NCI-H2081 (cell line): Measurements from ENCODE around the gene ABCF2.

ENCODE experiments used
- DNase-seq, 2 experiments: peaks; one replicate each; lab custom pipeline; 2025; lab: John Stamatoyannopoulos, UW

Gene ABCF2

DNA sequence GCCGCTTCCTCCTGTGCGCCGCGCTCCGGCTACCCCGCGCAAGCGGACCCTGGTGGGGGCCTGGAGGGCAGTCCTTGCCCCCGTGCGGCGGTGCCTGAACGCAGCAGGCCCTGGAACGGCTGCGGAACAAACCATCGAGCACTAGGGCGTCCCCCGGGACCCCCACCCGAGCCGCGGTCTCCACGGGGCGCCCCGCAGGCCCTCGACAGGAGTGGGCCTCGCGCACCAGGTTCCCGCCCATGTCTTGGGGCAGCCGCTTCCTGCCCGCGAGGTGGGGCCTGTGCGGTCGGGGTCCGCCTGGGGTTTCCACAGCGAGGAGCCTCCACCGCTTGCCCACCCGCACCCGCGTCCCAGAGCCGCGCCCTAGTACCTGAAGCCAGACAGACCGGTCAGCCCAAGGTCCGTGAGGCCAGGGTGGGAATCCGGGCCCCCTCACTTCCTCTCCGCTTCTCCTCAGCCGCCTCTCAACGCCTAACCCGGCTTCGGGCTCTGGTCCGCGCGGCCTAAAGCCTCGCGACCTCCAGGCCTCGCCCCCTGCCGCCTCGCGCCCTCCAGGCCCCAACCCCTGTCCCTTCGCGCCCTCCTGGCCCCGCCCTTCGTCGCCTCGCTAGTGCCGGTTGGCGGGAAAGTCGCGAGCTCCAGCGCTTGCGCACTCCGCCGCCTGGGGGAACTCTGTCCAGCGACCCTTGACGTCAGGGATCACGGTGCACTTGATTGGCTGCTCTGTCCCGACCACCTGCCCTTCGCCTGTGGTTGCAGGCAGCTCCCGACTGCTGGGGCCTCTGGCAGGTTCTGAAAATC lies 52.6 kb downstream of the ABCF2 start:
- DNase-seq, result no peak

DNA sequence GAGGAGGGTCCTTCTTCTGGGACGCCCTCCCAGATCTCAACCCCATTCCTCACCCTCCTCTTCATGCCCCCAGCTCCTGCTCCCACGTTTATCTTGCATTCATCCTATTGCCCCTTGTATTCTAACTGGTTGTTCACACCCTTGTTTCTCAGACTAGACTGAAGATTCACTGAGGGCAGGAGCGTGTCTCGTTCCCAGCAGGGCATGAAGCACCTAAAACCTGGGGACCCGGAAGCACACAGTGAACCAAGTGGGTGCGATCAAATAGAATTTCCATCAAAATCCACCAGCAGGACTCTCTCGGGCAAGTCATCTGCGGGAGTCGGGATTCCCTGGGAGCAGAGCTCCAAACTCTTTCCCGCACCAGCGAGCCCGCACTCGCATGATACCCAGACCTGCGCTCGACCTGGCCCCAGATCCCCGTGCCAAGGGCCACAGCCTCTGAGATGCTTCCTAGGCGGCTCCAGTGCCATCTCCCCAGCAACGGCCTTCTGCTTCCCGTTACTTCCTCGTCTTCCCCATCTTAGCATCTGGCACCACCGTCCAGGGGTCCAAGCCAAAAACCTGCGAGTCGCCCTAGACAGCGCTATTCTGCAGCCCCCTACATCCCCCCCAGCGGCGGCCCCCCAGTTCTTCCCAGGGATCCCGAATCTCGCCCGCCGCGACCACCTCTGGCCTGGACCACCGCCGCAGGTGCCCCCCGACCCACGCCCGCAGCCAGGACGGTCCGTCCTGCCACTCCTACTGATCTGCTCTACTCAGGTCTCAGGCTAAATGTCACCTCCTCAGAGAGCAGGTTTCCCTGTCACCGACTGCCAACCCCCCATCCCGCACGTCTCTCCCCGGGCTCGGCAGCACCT lies 53.4 kb downstream of the ABCF2 start:
- no peak for DNase-seq

DNA sequence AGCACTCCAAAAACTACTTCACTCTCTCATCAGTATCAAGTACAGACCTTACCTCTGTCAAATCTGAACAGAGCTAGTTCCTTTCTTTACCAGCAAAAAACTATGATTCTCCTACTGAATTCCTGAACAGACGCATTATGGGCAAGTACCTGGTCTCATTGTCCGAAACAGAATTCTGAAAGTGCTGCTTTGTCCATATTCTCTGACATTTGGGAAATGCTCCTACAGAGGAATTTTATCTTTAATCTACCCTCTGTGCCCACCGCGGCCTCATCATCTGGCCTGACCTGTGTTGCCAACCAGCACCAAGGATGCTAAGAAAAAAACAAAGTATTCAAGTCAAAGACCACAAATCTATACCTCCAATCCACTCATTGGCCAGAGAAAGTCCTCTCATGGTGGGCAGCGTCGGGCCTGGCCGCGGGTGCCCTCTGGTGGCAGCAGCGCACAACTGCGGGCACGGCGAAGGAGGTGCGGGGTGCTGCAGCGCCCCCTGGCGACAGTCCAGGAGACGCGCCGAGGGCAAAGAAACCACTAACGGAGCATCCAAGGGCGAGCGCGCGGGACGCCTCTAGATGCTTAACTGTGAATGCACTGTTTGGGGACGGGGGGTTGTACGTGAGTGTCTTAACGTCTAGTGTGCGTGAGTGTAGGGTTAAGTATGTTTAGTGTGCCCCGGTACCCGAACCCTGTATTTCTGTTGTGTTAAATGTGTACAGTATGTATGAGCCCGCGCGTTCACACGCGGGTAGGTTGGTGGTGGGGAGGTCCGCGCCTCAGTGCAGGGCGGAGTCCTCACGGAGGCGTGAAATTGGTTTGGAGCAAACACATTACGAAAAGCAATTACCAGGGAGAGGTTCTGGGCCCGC lies 54.5 kb downstream of the ABCF2 start:
- DNase-seq, result peak; percentile 44 to 74

DNA sequence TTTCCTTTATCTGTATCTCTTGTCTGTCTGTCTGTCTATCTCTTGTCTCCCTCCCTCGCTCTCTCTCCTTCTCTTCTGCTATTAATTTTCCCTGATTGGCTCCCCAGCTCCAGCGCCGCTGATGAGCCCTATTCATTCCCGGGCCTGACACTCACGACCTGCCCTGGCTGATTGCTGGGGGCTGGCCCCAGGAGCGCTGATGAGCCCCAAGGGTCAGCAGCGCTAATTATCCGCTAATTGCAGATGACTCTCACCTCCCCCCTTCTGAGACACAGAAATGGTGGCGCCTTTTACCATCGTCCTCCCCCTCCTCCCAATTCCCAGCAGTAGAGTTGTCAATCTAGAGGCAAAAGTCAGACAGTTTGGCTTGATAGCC lies 58.2 kb downstream of the ABCF2 start:
- no peak for DNase-seq

DNA sequence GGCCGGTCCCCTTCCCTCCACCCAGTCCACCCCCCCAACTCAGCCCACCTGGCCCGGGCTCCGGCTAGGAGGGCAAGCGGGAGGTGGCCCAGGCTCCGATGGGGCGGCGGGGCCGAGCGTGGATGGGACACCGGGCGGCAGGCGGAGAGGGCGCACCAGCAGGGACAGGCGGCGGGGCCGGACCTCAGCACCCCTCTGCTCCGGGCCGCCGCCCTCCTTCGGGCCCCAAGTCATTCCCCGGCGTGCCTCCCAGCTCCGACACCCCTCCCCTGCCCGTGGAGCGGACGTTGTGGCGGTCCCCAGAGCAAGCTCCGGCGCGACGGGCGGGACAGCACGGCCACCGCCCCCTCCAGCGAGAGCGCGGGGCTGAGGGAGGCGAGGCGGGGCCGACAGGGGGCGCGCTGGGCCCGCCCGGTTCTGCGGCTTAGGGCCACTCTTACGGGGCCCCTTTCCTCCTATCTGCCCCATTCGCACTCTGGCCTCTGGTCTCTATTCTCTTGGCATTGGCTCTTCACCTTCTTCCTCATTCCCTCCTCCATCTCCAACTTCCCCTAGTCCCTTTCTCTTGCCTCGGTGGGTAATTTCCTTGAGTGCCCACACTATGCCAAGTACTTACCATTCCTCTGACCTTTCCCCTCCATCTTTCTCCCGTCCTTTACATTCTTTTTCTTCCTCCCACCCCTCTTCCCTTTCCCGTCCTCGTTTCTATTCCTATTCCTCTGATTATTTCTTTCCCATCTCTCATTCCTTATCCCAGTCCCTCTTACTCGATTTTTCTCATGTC lies 58.8 kb downstream of the ABCF2 start:
- DNase-seq, result peak; percentile 13 to 30

DNA sequence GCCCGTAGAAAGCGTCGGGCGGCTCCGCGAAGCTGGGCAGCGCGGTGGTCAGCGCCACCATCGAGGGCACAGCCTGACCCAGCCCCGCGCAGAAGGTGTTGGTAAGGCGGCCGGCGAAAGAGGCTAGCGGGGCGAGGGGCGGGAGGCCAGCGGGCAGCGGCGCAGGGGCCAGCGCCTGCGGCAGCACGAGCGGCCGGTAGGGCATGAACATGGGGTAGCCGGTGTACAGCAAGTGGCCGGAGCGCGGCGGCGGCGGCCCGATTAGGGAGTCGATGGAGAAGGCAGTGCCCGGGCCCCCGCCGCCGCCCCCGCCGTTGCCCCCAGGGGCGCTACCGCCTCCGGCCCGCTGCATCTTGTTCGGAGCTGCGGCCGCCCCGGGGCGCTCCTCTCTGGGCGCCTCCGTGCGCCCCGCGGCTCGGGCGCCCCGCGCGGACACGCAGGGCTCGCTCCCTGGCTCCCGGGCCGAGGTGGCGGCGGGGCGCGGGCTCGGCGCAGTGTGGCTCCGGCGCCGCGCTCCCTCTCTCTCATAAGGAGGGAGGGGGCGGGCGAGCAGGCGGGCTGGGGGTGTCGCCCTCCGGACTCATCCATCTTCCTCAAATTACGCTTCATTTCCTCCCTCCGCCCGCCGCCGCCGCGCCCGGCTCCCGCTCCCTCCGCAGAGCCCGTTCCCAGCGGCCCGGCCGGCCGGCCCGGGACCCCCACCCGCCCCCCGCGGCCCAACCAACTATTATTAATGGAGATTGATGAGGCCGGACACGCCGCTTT lies 59.6 kb downstream of the ABCF2 start, which contains the start of gene GBX1:
GBX1 (minus strand) TSS at position 498 of the 765 bp plus-strand sequence; CDS start at position 352, 146 bp downstream.
- peak; percentile 15 to 23 for DNase-seq

DNA sequence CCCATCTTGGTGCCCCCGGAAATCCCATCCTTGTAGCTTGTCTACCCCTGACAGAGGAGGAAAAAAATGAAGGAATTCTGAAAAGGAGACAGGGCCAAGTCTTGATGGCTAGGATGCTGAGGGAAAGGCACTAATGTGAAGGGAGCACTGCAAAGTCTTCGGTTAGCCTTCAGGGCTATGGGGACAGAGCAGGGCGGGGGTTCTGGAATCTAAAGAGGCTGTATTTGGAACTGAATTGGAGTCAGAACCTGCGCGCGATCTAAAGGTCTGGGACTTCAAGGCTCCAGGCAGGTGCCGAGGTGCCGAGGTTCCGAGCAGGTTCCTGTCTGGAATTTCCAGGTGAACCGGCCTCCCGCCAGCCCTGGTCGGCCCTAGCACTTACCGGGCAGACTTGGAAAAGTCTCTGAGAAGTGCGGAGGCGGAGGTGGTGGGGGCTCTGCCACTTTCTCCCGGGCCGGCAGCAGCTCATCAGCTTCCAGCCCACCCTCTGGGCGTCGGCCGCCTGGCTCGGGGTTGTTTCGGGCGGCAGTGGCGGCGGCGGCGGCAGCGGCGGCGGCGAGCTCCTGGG lies 60.3 kb downstream of the ABCF2 start:
- DNase-seq, result no peak
